AG04450 (cell line): ENCODE results near the gene SPACA7. TPM values are rescaled to one million over a fixed set of nuclear protein-coding genes. Genes with fewer than 3 reads are reported as not detected.

ENCODE experiments used
- CTCF ChIA-PET: fragments of 300-600, 350-600 bp; formaldehyde crosslinking; extraction: SDS; loops from one replicate; lab custom pipeline; 2022; ENCODE audit warnings: antibody characterized with exemption, inconsistent platforms; lab: Charles Lee
- POLR2A ChIA-PET: fragments of 350-600 bp; formaldehyde crosslinking; extraction: SDS; loops from one replicate; lab custom pipeline; 2021; ENCODE audit warnings: antibody characterized with exemption, inconsistent platforms; lab: Yijun Ruan, JAX
- DNase-seq: peaks from one replicate; pipeline ENCODE4 v3.0.0-alpha.2; 2011; ENCODE audit warnings: low read depth, low spot score
- H3K27ac ChIP-seq: one replicate; pipeline ENCODE4 v1.5.1; 2012; ENCODE audit warnings: low read depth, low read length, control low read depth
- H3K27me3 ChIP-seq: one replicate; pipeline ENCODE4 v1.6.0; 2012; ENCODE audit warnings: low read length; ENCODE audit not compliant: control insufficient read depth, insufficient read depth
- H3K4me3 ChIP-seq: 2 replicates; pipeline ENCODE4 v1.5.1; 2011; ENCODE audit warnings: mild to moderate bottlenecking, low read depth, low read length, control low read depth
- H3K9me3 ChIP-seq: 2 replicates; pipeline ENCODE4 v1.5.1; 2012; ENCODE audit warnings: low read length; ENCODE audit not compliant: control insufficient read depth, insufficient read depth
- CTCF ChIP-seq: IDR thresholded peaks from 2 replicates; pipeline ENCODE4 v1.5.1; 2011; ENCODE audit warnings: low read depth, low read length, control low read depth, inconsistent platforms
- polyA plus RNA-seq: library from polyadenylated mRNA; depleted of rRNA; stranded (reverse); fragments of >200 nt; gene quantifications from 2 replicates; pipeline ENCODE4 v1.2.3, GENCODE V29; 2011

SPACA7 gene
- polyA plus RNA-seq, 1 experiment: not detected

GRCh38 chr13:112356190-112356589 is 20.0 kb upstream of the SPACA7 start:
- no peak for TF ChIP-seq CTCF
- ChIA-PET CTCF (no interaction called here), POLR2A (no interaction called here)
- Histone ChIP-seq H3K9me3 (peaks cover 46% of the 10 kb centered on the region), H3K27me3 (no peaks in the 10 kb centered on the region), H3K4me3 (no peak overlapping the region), H3K27ac (no peak overlapping the region)
- no peak for DNase-seq

DNA sequence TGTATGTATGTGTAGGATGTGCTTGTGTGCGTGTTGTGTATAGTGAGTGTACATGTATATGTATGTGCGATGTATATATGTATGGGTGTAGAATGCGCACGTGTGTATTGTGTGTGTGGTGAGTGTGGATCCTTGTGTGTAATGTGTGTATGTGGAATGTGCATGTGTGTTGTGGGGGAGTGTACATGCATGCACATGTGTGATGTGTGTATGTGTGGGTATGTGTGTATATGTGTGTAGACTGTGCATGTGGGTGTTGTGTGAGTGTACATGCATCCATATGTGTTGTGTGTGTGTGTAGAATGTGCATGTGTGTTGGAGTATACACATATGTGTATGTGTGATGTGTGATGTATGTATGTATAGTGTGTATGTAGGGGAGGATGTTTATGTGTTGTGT is 18.0 kb upstream of the SPACA7 start:
- DNase-seq: no peak
- Histone ChIP-seq H3K4me3 (no peak overlapping the region), H3K9me3 (peaks cover 41% of the 10 kb centered on the region), H3K27ac (no peak overlapping the region), H3K27me3 (no peaks in the 10 kb centered on the region)
- no peak for TF ChIP-seq CTCF
- ChIA-PET CTCF (no interaction called here), POLR2A (no interaction called here)

GRCh38 chr13:112362021-112362420 is 14.1 kb upstream of the SPACA7 start:
- peaks cover 38% of the 10 kb centered on the region for H3K9me3 ChIP-seq
- DNase-seq: no peak
- POLR2A ChIA-PET: no interaction called here
- no peak overlapping the region for H3K27ac ChIP-seq
- CTCF ChIA-PET: no interaction called here
- TF ChIP-seq CTCF: no peak
- no peaks in the 10 kb centered on the region for H3K27me3 ChIP-seq
- no peak overlapping the region for H3K4me3 ChIP-seq

GRCh38 chr13:112363867-112364528 is 12.2 kb upstream of the SPACA7 start:
- no peak for TF ChIP-seq CTCF
- ChIA-PET CTCF (no interaction called here), POLR2A (no interaction called here)
- DNase-seq: no peak
- Histone ChIP-seq H3K4me3 (no peak overlapping the region), H3K27me3 (no peaks in the 10 kb centered on the region), H3K27ac (no peak overlapping the region), H3K9me3 (peaks cover 49% of the 10 kb centered on the region)

GRCh38 chr13:112366907-112367646 is 9.1 kb upstream of the SPACA7 start:
- no peak for DNase-seq
- no peak overlapping the region for H3K27ac ChIP-seq
- ChIA-PET POLR2A (no interaction called here), CTCF (no interaction called here)
- no peak overlapping the region for H3K4me3 ChIP-seq
- no peaks in the 10 kb centered on the region for H3K27me3 ChIP-seq
- TF ChIP-seq CTCF: no peak
- H3K9me3 ChIP-seq: peaks cover 53% of the 10 kb centered on the region
